Nephron (organoid): ENCODE data around the gene EID2.

Source experiments
- H3K27ac Mint-ChIP-seq, 3 experiments: 2 replicates each; pipeline ENCODE4 v1.8.0; 2020; ENCODE audit warnings: mixed read lengths in 3 of 3, mild to moderate bottlenecking in 2 of 3, moderate library complexity in 1 of 3
- H3K27me3 Mint-ChIP-seq: 2 replicates; pipeline ENCODE4 v1.8.0; 2021; ENCODE audit warnings: low read depth, mild to moderate bottlenecking, moderate library complexity, mixed read lengths
- H3K36me3 Mint-ChIP-seq: 2 replicates; pipeline ENCODE4 v1.8.0; 2020; ENCODE audit warnings: low read depth, mixed read lengths
- H3K4me1 Mint-ChIP-seq: 2 replicates; pipeline ENCODE4 v1.8.0; 2020; ENCODE audit warnings: mixed read lengths
- H3K4me3 Mint-ChIP-seq, 3 experiments: 2 replicates each; pipeline ENCODE4 v1.8.0; 2020; ENCODE audit warnings: mild to moderate bottlenecking in 3 of 3, mixed read lengths in 3 of 3, moderate library complexity in 2 of 3
- H3K9me3 Mint-ChIP-seq: 2 replicates; pipeline ENCODE4 v1.8.0; 2020; ENCODE audit warnings: mixed read lengths
- TF ChIP-seq, protein P1 (sequence below), 3 experiments: fragments of 200-600 bp; sonication (generic); IDR thresholded peaks; one replicate each; pipeline ENCODE4 v1.5.0; 2021; ENCODE audit warnings: antibody characterized with exemption in 3 of 3; ENCODE audit not compliant: unreplicated experiment in 3 of 3

The EID2 gene

GRCh38 chr19:39554701-39555311 is 14.8 kb upstream of the EID2 start:
- TF ChIP-seq, protein P1, sequence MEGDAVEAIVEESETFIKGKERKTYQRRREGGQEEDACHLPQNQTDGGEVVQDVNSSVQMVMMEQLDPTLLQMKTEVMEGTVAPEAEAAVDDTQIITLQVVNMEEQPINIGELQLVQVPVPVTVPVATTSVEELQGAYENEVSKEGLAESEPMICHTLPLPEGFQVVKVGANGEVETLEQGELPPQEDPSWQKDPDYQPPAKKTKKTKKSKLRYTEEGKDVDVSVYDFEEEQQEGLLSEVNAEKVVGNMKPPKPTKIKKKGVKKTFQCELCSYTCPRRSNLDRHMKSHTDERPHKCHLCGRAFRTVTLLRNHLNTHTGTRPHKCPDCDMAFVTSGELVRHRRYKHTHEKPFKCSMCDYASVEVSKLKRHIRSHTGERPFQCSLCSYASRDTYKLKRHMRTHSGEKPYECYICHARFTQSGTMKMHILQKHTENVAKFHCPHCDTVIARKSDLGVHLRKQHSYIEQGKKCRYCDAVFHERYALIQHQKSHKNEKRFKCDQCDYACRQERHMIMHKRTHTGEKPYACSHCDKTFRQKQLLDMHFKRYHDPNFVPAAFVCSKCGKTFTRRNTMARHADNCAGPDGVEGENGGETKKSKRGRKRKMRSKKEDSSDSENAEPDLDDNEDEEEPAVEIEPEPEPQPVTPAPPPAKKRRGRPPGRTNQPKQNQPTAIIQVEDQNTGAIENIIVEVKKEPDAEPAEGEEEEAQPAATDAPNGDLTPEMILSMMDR (IDR thresholded peaks at IDR 0.05; ENCODE audit: unreplicated experiment in 3 of 3) = no peak
- no peaks in the 10 kb centered on the region for H3K4me1 Mint-ChIP-seq
- H3K9me3 Mint-ChIP-seq = no peaks in the 10 kb centered on the region
- H3K36me3 Mint-ChIP-seq = no peaks in the 10 kb centered on the region
- no peak overlapping the region for H3K4me3 Mint-ChIP-seq
- H3K27ac Mint-ChIP-seq = no peak overlapping the region
- peaks cover 28% of the 10 kb centered on the region for H3K27me3 Mint-ChIP-seq

DNA sequence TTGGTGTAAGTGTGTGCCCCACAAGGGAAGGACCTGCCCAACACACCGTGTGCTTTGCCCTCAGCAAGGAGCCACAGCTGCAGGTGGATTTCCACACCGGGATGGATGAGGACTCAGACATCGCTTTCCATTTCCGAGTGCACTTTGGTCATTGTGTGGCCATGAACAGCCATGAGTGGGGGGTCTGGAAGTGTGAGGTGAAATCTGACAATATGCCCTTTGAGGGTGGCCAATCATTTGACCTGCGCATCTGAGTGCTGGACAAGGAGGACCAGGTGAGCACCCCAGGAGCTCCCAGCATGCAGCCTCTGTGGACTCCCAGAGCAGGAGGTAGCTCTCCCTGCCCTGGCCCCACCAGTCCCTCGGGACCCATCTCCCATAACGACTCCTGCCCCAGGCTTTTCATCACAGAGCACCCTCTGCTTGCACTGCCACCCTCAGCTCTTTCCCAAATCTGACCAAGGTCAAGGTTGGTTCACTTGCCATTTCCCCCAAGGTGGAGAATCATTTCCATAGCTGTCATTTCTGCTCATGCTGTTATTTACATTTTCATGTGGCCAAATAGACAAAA is 13.2 kb upstream of the EID2 start:
- TF ChIP-seq, protein P1 (IDR thresholded peaks at IDR 0.05; ENCODE audit: unreplicated experiment in 3 of 3) = no peak
- H3K4me3 Mint-ChIP-seq = no peak overlapping the region
- no peaks in the 10 kb centered on the region for H3K36me3 Mint-ChIP-seq
- H3K4me1 Mint-ChIP-seq = no peaks in the 10 kb centered on the region
- peaks cover 23% of the 10 kb centered on the region for H3K27me3 Mint-ChIP-seq
- no peak overlapping the region for H3K27ac Mint-ChIP-seq
- H3K9me3 Mint-ChIP-seq = no peaks in the 10 kb centered on the region

- Mint-ChIP-seq H3K36me3 (no peaks in the 10 kb centered on the region), H3K27me3 (peaks cover 29% of the 10 kb centered on the region), H3K4me3 (no peak overlapping the region), H3K4me1 (no peaks in the 10 kb centered on the region), H3K27ac (no peak overlapping the region), H3K9me3 (no peaks in the 10 kb centered on the region)
- TF ChIP-seq, protein P1 (IDR thresholded peaks at IDR 0.05; ENCODE audit: unreplicated experiment in 3 of 3) = no peak
Measured at GRCh38 chr19:39550197-39550596, 10.2 kb upstream of the EID2 start.

DNA sequence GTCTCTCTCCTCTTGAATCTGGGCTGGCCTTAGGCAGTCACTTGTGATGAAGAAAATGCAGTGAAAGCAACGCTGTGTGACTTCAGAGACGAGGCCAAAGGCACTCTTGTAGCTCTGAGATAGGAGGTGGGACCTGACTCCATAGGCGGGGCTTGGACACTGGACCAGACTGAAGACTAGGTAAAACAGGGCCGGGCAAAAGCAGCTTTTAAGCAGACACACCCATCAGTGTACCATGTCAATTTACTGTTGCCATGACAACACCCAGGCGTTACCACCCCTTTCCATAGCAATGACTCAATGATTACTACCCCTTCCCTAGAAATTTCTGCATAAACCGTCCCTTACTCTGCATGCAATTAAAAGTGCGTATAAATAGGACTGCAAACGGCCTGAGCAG is 6.6 kb upstream of the EID2 start:
- no peak overlapping the region for H3K4me3 Mint-ChIP-seq
- no peaks in the 10 kb centered on the region for H3K4me1 Mint-ChIP-seq
- H3K9me3 Mint-ChIP-seq = no peaks in the 10 kb centered on the region
- H3K27ac Mint-ChIP-seq = no peak overlapping the region
- TF ChIP-seq, protein P1 (IDR thresholded peaks at IDR 0.05; ENCODE audit: unreplicated experiment in 3 of 3) = no peak
- no peaks in the 10 kb centered on the region for H3K36me3 Mint-ChIP-seq
- H3K27me3 Mint-ChIP-seq = peaks cover 17% of the 10 kb centered on the region

DNA sequence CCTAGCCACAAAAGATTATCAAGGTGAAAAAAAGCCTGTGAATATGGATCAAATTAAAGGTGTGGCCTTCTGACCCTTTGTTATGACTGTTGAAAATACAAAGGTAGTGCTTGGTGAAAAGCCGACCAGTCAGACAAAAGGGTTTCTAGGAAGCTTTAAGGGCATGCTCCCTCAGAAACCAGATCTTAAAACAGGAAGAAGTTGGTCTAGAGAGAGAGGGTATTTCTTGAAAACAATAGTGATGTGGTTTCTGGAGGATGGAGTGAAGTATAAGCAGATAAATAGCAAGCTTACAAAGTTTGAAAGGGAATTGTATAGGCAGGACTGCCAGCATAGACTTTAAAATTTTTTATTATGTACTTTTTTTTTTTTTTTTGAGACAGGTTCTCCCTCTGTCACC is 5.0 kb upstream of the EID2 start:
- Mint-ChIP-seq H3K27ac (no peak overlapping the region), H3K36me3 (no peaks in the 10 kb centered on the region), H3K9me3 (no peaks in the 10 kb centered on the region), H3K4me3 (no peak overlapping the region), H3K27me3 (peaks cover 17% of the 10 kb centered on the region), H3K4me1 (peaks cover 7% of the 10 kb centered on the region)
- TF ChIP-seq, protein P1 (IDR thresholded peaks at IDR 0.05; ENCODE audit: unreplicated experiment in 3 of 3) = no peak
